ENCODE measurements around the gene SLC25A22. TPM values are rescaled to one million over a fixed set of nuclear protein-coding genes. Genes with fewer than 3 reads are reported as not detected.
A peak's percentile ranks its signal among the peaks of the same experiment; 100 is the strongest.

The SLC25A22 gene
- polyA plus RNA-seq, 1 of the 3 experiments (the other 2 are of a cell fraction) = 50.9 TPM

DNA sequence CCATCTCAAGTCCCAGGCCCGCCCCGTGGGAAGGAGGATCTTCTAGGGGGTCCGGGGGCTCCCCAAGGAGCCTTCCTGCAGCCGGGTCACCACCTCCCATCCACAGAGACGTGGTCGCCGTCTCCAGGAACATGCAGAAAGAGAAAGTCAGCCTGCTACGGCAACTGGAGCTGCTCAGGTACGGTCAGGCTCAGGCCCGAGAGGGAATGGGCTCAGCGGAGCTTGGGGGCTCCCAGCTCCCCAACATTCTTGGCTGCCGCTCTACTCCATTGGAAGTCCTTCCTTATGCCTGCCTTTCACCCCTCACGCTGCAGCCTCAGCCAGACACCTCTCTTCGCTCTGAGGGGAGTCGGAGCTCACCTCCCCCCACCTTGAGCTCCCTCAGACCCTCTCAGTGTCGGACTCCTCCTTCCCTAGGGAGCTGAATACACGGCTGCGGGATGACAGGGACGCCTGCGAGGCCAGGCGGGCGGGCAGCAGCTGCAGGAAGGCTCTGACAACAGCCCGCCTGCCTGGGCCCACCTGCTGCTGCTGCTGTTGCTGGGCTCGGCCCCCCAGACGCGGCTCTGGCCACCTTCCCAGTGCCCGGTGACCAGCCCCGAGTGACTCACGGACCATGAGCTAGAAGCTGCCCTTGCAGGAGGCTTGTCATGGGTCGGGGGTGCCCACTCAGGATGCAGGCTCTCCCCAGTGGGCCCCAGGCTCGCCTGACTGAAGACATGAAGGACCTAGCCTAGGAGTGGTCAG, 33.2 kb upstream of the SLC25A22 start:
- Histone ChIP-seq H3F3A (replicated peaks; ENCODE audit: insufficient read depth) (peaks cover 16% of the 10 kb centered on the region), H3K79me2 (ENCODE audit: insufficient read depth) (peaks cover 50% of the 10 kb centered on the region), H3K9me2 (no peaks in the 10 kb centered on the region), H2AFZ (ENCODE audit: low read depth) (no peak overlapping the region), H3K9me3 (no peaks in the 10 kb centered on the region), H3K4me2 (peak overlapping the region; percentile 100), H3K27me3 (ENCODE audit: insufficient read depth) (no peaks in the 10 kb centered on the region), H3K27ac (ENCODE audit: low read depth in 2 of 2, low read length in 1 of 2) (peak overlapping the region in 1 of 2 experiments; percentile 65; a peak in 1 of 4 replicates), H3K4me1 (ENCODE audit: control insufficient read depth in 1 of 2, insufficient read depth in 2 of 2, low read depth in 1 of 2, low read length in 1 of 2) (peaks cover 14 to 37% of the 10 kb centered on the region in 2 experiments; a peak in 2 of 4 replicates), H3K36me3 (replicated peaks in 1 of 2; ENCODE audit: control insufficient read depth in 1 of 2, insufficient read depth in 2 of 2, low read length in 1 of 2) (peaks cover 2 to 3% of the 10 kb centered on the region in 2 experiments), H4K20me1 (ENCODE audit: insufficient read depth) (peaks cover 17% of the 10 kb centered on the region), H3K9ac (peak overlapping the region; percentile 80; the same call in 1 of the 2 replicates), H3K4me3 (ENCODE audit: low read depth in 2 of 2, low read length in 1 of 2) (peak overlapping the region in 1 of 2 experiments; percentile 81; a peak in 3 of 4 replicates)
- CTCF ChIA-PET = interaction anchor here (0.8 to 2.3 kb wide), 4 partner anchors 11 to 27 kb away, joined by 3 to 9 read pairs (median 4); partner anchors contain the start of gene PNPLA2
- 60% methylated on average over 26 of the region's 31 CpGs for WGBS (ENCODE audit: low lambda C conversion rate)
- TF ChIP-seq YY1 (IDR thresholded peaks at IDR 0.05; ENCODE audit: low read depth) = no peak
- TF ChIP-seq SIN3A (IDR thresholded peaks at IDR 0.05; ENCODE audit: borderline replicate concordance, low read depth, low read length) = no peak
- peak; percentile 62 for TF ChIP-seq NFIC (IDR thresholded peaks at IDR 0.05; ENCODE audit: borderline replicate concordance)
- no peak for TF ChIP-seq TAF1 (IDR thresholded peaks at IDR 0.05; ENCODE audit: borderline replicate concordance, low read depth, low read length)
- no peak for TF ChIP-seq JUND (IDR thresholded peaks at IDR 0.05)
- TF ChIP-seq, protein P1, sequence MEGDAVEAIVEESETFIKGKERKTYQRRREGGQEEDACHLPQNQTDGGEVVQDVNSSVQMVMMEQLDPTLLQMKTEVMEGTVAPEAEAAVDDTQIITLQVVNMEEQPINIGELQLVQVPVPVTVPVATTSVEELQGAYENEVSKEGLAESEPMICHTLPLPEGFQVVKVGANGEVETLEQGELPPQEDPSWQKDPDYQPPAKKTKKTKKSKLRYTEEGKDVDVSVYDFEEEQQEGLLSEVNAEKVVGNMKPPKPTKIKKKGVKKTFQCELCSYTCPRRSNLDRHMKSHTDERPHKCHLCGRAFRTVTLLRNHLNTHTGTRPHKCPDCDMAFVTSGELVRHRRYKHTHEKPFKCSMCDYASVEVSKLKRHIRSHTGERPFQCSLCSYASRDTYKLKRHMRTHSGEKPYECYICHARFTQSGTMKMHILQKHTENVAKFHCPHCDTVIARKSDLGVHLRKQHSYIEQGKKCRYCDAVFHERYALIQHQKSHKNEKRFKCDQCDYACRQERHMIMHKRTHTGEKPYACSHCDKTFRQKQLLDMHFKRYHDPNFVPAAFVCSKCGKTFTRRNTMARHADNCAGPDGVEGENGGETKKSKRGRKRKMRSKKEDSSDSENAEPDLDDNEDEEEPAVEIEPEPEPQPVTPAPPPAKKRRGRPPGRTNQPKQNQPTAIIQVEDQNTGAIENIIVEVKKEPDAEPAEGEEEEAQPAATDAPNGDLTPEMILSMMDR (IDR thresholded peaks at IDR 0.05) = no peak
- TF ChIP-seq, protein P2, sequence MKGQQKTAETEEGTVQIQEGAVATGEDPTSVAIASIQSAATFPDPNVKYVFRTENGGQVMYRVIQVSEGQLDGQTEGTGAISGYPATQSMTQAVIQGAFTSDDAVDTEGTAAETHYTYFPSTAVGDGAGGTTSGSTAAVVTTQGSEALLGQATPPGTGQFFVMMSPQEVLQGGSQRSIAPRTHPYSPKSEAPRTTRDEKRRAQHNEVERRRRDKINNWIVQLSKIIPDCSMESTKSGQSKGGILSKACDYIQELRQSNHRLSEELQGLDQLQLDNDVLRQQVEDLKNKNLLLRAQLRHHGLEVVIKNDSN (IDR thresholded peaks at IDR 0.05; ENCODE audit: borderline replicate concordance, low read depth) = no peak
- TF ChIP-seq, protein P3, sequence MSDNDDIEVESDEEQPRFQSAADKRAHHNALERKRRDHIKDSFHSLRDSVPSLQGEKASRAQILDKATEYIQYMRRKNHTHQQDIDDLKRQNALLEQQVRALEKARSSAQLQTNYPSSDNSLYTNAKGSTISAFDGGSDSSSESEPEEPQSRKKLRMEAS (IDR thresholded peaks at IDR 0.05; ENCODE audit: low read depth) = no peak
- TF ChIP-seq RCOR1 (IDR thresholded peaks at IDR 0.05; ENCODE audit: low read length) = no peak
- no peak for TF ChIP-seq GABPA (IDR thresholded peaks at IDR 0.05; ENCODE audit: low read depth)
- TF ChIP-seq RXRA (IDR thresholded peaks at IDR 0.05; ENCODE audit: borderline replicate concordance, low read depth) = no peak
- TF ChIP-seq MXI1 (IDR thresholded peaks at IDR 0.05; ENCODE audit: low read depth, low read length) = 0 out of 2 replicates have a peak, but pooled peaks have one; percentile 1
- no peak for TF ChIP-seq SMC3 (IDR thresholded peaks at IDR 0.05; ENCODE audit: low read depth, low read length)
- TF ChIP-seq, protein P4, sequence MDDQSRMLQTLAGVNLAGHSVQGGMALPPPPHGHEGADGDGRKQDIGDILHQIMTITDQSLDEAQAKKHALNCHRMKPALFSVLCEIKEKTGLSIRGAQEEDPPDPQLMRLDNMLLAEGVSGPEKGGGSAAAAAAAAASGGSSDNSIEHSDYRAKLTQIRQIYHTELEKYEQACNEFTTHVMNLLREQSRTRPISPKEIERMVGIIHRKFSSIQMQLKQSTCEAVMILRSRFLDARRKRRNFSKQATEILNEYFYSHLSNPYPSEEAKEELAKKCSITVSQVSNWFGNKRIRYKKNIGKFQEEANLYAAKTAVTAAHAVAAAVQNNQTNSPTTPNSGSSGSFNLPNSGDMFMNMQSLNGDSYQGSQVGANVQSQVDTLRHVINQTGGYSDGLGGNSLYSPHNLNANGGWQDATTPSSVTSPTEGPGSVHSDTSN (IDR thresholded peaks at IDR 0.05) = no peak
- TF ChIP-seq TEAD4 (IDR thresholded peaks at IDR 0.05; ENCODE audit: borderline replicate concordance, insufficient read depth) = no peak
- TF ChIP-seq POLR2AphosphoS5 (IDR thresholded peaks at IDR 0.05; ENCODE audit: low read depth, low read length) = no peak
- TF ChIP-seq FOSL2 (IDR thresholded peaks at IDR 0.05; ENCODE audit: borderline replicate concordance, low read depth) = peak; percentile 57; the same call in 1 of the 2 replicates
- no peak for TF ChIP-seq FOXJ3 (CRISPR knock-in tag; IDR thresholded peaks at IDR 0.05)
- TF ChIP-seq, protein P5, sequence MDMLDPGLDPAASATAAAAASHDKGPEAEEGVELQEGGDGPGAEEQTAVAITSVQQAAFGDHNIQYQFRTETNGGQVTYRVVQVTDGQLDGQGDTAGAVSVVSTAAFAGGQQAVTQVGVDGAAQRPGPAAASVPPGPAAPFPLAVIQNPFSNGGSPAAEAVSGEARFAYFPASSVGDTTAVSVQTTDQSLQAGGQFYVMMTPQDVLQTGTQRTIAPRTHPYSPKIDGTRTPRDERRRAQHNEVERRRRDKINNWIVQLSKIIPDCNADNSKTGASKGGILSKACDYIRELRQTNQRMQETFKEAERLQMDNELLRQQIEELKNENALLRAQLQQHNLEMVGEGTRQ (IDR thresholded peaks at IDR 0.05; ENCODE audit: borderline replicate concordance, low read depth, low read length) = no peak
- no peak for TF ChIP-seq EZH2phosphoT487 (IDR thresholded peaks at IDR 0.05; ENCODE audit: borderline replicate concordance, low read depth)
- no peak for TF ChIP-seq ELF1 (IDR thresholded peaks at IDR 0.05)
- TF ChIP-seq TCF12 (IDR thresholded peaks at IDR 0.05) = peak; percentile 44
- no peak for TF ChIP-seq CHD2 (IDR thresholded peaks at IDR 0.05; ENCODE audit: low read length, partially characterized antibody)
- TF ChIP-seq, protein P6, sequence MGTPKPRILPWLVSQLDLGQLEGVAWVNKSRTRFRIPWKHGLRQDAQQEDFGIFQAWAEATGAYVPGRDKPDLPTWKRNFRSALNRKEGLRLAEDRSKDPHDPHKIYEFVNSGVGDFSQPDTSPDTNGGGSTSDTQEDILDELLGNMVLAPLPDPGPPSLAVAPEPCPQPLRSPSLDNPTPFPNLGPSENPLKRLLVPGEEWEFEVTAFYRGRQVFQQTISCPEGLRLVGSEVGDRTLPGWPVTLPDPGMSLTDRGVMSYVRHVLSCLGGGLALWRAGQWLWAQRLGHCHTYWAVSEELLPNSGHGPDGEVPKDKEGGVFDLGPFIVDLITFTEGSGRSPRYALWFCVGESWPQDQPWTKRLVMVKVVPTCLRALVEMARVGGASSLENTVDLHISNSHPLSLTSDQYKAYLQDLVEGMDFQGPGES (IDR thresholded peaks at IDR 0.05; ENCODE audit: low read depth, low read length) = no peak
- no peak for DNase-seq
- POLR2A ChIA-PET = interaction anchor here (1.2 to 2.2 kb wide), 3 partner anchors 10 to 12 kb away, joined by 5 to 9 read pairs (median 6); partner anchors contain the start of genes PNPLA2, POLR2L and TSPAN4
